GM18951 (cell line): Measurements from ENCODE around the gene HGFAC.

Experiments used
- POLR2A ChIP-seq: IDR thresholded peaks from 4 replicates; pipeline ENCODE4 v1.6.1; 2011; ENCODE audit warnings: mild to moderate bottlenecking; ENCODE audit not compliant: insufficient read length, insufficient read depth; ENCODE audit errors: extremely low read depth
- in situ Hi-C: fragments of 300-500 bp; cut with MboI; formaldehyde crosslinking; loops from one replicate; pipeline ENCODE4 v1.12.0; 2022; ENCODE audit warnings: low sequenced_read_pairs, mixed read lengths, inconsistent platforms; ENCODE audit not compliant: unreplicated experiment

Gene HGFAC

DNA sequence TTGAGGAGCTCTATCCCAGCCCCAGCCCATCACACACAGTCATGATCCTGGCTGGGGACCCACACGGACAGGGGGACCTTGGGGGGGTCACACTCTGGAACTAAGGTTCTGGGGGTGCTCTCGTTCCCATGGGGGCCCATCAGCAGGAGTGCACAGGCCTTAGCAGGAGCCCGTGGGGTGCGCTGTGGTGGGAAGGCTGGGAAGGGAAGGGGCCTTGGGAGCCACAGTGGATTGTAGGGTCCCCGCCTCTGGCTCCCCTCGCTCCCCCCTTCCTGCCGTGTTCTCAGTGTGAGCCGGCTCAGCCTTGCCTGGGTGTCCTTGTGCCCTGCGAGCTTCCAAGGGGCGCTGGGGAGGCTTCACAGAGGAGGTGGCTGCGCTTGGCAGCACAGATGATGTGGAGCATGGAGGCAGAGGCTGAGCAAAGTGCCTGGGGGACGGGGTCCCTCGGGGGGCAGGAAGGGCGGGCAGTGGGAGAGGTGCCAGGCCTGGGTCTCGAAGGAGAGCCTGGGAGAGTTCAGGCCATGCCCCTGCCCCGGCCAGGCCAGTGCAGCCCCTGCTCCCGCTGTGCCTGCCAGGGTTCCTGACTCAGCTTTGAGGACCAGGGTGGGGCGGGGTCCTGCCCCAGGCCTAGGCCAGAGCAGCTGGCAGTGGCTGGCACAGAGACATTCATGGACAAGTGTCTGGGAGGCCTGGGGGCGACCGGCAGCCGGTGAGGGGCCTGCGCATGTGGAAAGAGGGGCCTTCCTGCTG, 5.5 kb upstream of the HGFAC start:
- no peak for TF ChIP-seq POLR2A
- in situ Hi-C loops, result no loop called here

DNA sequence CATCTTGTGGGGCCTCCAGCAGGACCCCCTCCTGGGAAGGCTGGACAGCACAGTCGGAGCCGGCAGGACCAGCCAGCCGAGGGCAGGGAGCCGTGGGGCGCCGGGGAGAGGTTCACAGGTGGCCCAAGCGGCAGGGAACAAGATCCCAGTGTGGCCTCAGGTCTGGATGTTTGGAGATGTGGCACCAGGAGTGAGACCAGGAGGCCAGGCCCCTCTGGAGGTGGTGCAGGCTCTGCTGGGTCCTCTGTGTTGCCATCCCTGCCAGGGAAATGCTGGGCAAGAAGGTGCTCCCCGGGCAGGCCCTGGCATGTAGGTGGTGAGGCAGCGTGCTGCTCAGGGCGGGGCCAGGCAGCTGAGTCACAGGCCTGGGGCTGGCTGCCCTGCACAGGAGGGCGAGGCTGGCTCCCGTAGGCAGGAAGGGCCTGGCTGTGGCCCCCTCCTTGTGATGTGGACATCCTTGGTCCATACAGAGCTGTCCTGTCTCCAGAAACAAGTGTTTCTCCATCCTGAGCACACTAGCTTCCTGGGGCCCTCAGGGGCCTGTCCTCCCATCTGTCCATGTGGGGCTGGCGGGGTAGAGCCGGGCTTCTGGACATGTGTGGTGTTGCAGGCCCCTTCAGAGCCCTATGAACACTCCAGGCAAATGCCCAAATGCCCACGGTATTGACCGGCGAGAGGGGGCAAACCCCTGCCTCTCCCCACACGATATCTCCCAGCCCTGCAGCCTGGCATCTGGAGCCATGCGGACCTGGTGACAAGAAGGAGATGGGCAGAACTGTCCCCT, 4.8 kb upstream of the HGFAC start:
- in situ Hi-C loops, result no loop called here
- no peak for TF ChIP-seq POLR2A

DNA sequence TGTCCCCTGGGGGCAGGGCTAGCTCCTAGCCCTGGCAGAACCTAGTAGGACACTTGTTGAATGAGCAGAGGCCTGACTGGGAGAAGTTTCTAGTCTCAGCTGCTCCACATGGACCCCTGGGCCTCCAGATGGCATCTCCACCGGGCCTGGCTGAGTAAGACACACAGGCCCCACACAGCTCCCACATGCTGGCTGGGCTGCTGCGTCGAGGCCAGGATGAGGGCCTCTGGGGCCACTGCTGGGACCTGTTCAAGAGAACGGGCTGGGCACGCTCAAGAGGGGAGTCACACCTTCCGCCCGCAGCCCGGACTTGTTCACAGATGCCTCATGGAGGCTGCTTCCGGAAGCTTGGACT, 4.2 kb upstream of the HGFAC start:
- in situ Hi-C loops, result no loop called here
- TF ChIP-seq POLR2A, result no peak

DNA sequence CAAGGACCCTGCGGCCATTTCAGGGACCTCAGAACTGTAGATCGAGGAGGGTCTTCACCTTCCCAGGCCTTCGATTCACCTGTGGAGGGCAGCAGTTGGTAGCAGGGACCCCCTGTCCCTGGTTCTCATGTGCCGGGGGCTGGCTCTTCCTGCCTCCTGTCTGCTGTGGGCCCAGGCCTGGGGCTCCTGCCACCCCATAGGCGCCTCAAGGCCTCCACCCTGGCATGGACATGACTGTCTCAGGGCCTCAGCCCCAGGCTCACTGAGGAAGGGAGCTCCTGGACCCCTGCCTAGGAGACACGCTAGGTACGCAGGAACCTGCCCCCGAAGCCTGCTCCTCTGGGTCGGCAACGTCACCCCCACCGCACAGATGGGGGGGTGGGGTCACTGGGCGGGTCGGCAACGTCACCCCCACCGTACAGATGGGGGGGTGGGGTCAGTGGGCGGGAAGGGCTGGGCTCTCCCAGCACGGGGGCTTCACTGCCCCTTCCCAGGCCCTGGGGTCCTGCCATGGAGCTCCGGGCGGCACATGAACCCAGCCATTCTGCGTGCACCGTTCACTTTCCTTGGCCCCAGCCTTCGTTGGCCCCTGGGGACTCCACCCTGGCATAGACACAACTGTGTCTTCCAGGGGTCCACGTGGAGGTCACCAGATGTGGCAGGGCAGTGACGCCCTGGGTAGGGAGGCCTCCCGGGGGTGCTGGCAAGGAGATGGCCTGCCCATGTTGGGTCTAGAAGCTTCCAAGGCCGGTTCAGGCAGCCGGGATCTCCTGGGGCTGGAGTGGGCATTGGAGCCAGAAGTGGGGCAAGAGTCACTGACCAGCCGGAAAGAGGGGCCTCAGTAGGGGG, 3.5 kb upstream of the HGFAC start:
- in situ Hi-C loops, result no loop called here
- no peak for TF ChIP-seq POLR2A

DNA sequence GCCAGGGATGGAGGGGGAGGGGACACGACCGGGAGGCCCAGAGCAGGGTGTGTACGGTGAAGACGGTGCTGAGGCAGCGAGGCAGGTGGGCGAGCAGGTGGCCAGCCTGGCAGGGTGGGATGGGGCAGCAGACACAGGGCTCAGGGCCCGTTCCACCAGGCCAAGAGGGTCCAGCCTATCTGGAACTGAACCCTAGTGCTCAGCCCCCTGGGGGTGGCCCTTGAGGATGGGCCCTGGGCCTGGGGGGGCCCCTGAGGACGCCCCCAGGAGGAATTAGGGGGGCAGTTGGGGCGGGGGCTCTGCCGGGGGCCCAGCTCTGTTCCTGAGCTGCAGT, 3.0 kb upstream of the HGFAC start:
- in situ Hi-C loops, result no loop called here
- TF ChIP-seq POLR2A, result no peak

DNA sequence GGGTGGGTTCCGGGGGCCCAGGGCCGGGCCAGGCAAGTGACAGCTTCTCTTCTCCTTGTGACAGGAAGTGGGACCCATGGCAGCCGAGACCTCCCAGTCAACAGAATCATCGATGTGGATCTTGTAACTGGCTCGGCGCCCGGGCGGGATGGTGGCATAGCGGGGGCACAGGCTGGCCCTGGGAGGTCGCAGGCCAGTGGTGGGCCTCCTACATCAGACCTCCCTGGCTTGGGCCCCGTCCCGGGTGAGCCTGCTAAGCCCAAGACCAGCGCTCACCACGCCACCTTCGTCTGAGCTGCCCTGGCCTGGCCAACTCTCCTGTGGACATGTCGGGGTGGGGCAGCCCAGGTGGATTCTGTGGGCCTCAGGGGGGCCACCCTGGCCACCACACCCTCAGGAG, 2.4 kb upstream of the HGFAC start:
- no peak for TF ChIP-seq POLR2A
- in situ Hi-C loops, result no loop called here

DNA sequence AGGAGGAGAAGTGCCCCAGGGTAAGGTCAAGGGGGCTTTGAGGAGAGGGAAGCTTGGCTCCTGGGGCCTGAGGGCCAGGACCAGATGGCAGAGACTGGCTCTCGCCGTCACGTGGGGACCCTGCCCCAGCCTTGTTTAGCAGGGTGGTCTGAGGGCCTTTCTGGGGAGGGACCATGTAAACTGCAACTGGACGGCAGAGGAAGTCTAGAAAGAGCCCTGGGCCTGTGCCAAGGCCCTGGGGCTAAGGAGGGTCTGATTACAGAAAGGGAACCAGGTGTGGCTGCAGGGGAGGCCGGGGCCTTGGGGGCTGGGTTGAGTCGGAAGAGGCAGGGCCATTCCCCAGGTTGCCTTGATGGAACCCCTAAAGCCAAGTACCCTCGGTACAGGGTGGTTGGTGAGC, 1.8 kb upstream of the HGFAC start:
- in situ Hi-C loops, result no loop called here

DNA sequence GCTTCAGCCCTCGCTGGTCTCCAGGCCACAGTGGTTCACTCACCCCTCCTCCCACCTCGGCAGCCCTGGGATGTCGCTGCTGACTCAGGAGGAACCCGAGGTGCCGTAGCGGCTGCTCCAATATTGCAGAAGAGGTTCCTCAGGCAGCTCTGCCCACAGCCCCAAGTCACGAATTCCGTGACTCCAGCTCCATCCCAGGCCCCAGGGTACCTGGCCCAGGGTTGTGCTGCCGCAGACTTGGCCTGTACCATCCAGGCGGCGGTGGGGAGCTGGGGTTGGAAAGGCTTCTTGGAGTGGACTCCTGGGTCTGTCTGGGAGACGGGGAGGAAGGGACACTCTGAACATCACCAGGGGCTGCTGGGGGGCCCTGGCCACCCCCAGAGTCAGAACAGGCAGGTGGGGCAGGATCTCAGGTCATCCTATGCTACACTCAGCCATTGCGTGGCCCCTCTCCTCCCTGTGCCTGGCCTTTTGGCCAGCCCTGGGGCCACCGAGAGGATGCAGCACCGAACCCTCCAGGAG, 728 bp upstream of the HGFAC start:
- in situ Hi-C loops, result no loop called here
- TF ChIP-seq POLR2A, result no peak

More for the DNA sequence above, 1.8 kb upstream of the HGFAC start:
- no peak for TF ChIP-seq POLR2A

DNA sequence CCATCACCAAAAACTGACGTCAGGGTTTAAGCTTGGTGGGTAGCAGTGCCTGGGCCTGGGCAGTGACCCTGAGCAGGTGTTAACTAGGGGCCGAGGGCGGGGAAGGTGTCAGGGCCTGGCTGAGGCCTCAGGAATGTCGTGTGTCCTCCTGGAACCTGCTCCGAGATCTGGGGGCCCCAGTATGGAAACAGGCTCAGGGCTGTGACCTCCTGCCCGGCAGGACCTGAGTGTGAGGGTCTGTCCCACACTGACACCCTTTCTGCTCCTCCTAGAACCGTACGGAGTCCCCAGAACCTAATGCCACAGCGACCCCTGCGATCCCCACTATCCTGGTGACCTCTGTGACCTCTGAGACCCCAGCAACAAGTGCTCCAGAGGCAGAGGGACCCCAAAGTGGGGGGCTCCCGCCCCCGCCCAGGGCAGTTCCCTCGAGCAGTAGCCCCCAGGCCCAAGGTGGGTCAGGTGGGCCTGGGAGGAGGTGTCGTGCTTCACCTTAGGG, 741 bp downstream of the HGFAC start:
- in situ Hi-C loops, result no loop called here
- TF ChIP-seq POLR2A, result no peak

DNA sequence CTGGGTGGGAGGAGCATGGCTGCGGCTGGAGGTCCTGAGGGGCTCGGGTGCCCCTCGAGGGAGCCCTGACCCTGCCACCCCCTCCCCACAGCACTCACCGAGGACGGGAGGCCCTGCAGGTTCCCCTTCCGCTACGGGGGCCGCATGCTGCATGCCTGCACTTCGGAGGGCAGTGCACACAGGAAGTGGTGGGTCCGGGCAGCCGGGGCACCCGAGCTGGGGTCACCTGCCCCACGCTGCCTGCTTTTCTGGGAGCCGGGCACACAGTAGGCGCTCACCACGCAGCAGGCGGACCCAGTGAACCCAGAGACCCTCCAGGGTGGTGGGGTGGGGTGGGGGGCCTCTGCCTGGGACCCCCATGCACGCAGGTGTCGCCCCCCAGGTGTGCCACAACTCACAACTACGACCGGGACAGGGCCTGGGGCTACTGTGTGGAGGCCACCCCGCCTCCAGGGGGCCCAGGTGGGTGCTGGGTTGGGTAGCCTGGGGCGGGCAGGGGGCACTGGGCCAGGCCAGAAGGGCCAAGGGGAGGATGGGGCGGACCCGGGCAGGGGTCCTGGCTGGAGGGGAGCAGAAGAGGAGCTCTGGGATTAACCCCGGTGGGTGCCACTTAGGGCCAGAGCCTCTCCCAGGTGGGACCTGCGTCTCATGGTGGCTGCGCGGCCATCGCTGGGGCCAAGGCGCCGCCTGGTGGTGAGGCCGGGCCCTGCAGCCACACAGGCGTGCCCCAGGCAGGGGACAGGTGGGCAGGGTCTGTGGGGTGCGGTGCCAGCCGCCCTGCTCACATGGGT, 1.4 kb downstream of the HGFAC start:
- TF ChIP-seq POLR2A, result no peak
- in situ Hi-C loops, result no loop called here

DNA sequence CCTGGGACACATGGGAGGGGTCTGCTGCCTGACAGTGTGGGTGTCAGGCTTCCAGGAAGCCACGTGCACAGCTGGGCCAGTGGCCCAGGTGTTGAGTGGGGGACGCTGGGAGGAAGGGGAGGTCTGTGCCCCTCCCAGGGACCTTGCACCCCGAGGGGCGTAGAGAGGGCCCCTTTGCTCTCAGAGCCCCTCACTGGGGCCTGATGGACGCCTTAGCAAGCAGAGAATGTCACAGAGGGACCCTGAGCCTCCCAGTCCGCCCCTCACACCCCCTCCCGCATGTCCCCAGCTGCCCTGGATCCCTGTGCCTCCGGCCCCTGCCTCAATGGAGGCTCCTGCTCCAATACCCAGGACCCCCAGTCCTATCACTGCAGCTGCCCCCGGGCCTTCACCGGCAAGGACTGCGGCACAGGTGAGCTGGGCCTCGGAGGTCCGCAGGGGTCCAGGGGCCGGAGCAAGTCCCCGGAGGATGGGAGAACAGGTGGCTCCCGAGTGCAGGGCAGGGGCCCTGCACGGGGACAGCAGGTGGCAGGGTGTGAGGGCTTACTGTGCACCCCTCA, 2.1 kb downstream of the HGFAC start:
- no peak for TF ChIP-seq POLR2A
- in situ Hi-C loops, result no loop called here
